Measurements from ENCODE around the gene PTPN14.
"Not testable (repeated sequence)": the region's sequence is repeated elsewhere in the genome, so short reads cannot be mapped to it uniquely, and the experiment has no call there.

Gene PTPN14

GRCh38 chr1:214551436-214552173, at the start of gene PTPN14:
TSS of gene PTPN14 (minus strand) at chr1:214551602. CDS start at chr1:214464803, 86,799 bp downstream.
- peak; percentile 99 for DNase-seq (ENCODE audit: low read depth, low spot score)

- no peak for DNase-seq (ENCODE audit: low read depth, low spot score)
These were observed 41.8 kb upstream of the PTPN14 start for GRCh38 chr1:214593158-214593557.

- not testable (repeated sequence) for DNase-seq (ENCODE audit: low read depth, low spot score)
These were observed 40.5 kb upstream of the PTPN14 start for GRCh38 chr1:214591918-214592317.

GRCh38 chr1:214590696-214591095, 39.3 kb upstream of the PTPN14 start:
- no peak for DNase-seq (ENCODE audit: low read depth, low spot score)

- no peak for DNase-seq (ENCODE audit: low read depth, low spot score)
These were observed 37.7 kb upstream of the PTPN14 start for GRCh38 chr1:214588963-214589597.

GRCh38 chr1:214587165-214587564, 35.8 kb upstream of the PTPN14 start:
- no peak for DNase-seq (ENCODE audit: low read depth, low spot score)

GRCh38 chr1:214586621-214587020, 35.2 kb upstream of the PTPN14 start:
- DNase-seq (ENCODE audit: low read depth, low spot score): no peak

- peak; percentile 72 for DNase-seq (ENCODE audit: low read depth, low spot score)
These were observed 33.7 kb upstream of the PTPN14 start for GRCh38 chr1:214584805-214585766.

GRCh38 chr1:214583824-214584554, 32.6 kb upstream of the PTPN14 start:
- no peak for DNase-seq (ENCODE audit: low read depth, low spot score)

GRCh38 chr1:214583113-214583512, 31.7 kb upstream of the PTPN14 start:
- DNase-seq (ENCODE audit: low read depth, low spot score): no peak

GRCh38 chr1:214582289-214582891, 31.0 kb upstream of the PTPN14 start:
- no peak for DNase-seq (ENCODE audit: low read depth, low spot score)

- peak; percentile 86 for DNase-seq (ENCODE audit: low read depth, low spot score)
These were observed 30.4 kb upstream of the PTPN14 start for GRCh38 chr1:214581785-214582184.

GRCh38 chr1:214579183-214579582, 27.8 kb upstream of the PTPN14 start:
- no peak for DNase-seq (ENCODE audit: low read depth, low spot score)

GRCh38 chr1:214576120-214576519, 24.7 kb upstream of the PTPN14 start:
- DNase-seq (ENCODE audit: low read depth, low spot score): not testable (repeated sequence)

- no peak for DNase-seq (ENCODE audit: low read depth, low spot score)
These were observed 23.4 kb upstream of the PTPN14 start for GRCh38 chr1:214574598-214575411.

GRCh38 chr1:214573386-214574318, 22.2 kb upstream of the PTPN14 start:
- peak; percentile 57 for DNase-seq (ENCODE audit: low read depth, low spot score)

- no peak for DNase-seq (ENCODE audit: low read depth, low spot score)
These were observed 19.9 kb upstream of the PTPN14 start for GRCh38 chr1:214571281-214571680.

- peak; percentile 50 for DNase-seq (ENCODE audit: low read depth, low spot score)
These were observed 19.0 kb upstream of the PTPN14 start for GRCh38 chr1:214570442-214570841.

Measured in astrocyte of the hippocampus (primary cell).